Subcutaneous abdominal adipose tissue (tissue), 5 donors: ENCODE results near the gene C20orf144.
"Not testable (repeated sequence)": the region's sequence is repeated elsewhere in the genome, so short reads cannot be mapped to it uniquely, and the experiment has no call there.

Source experiments
- H3K27ac ChIP-seq: one replicate; pipeline ENCODE4 v1.7.0; 2013; ENCODE audit warnings: low read depth, mild to moderate bottlenecking, inconsistent platforms, low read length, moderate library complexity
- H3K27me3 ChIP-seq, 5 donors: one replicate each; pipeline ENCODE4 v1.7.0; 2013; ENCODE audit warnings: low read length in 5 of 5, inconsistent platforms in 1 of 5; ENCODE audit not compliant: control insufficient read depth in 5 of 5, insufficient read depth in 4 of 5
- H3K36me3 ChIP-seq, 5 donors: one replicate each; pipeline ENCODE4 v1.7.0; 2013; ENCODE audit warnings: low read length in 5 of 5; ENCODE audit not compliant: control insufficient read depth in 5 of 5, insufficient read depth in 5 of 5
- H3K4me1 ChIP-seq, 5 donors: one replicate each; pipeline ENCODE4 v1.7.0; 2013; ENCODE audit warnings: low read length in 5 of 5, mild to moderate bottlenecking in 3 of 5, moderate library complexity in 1 of 5; ENCODE audit not compliant: control insufficient read depth in 5 of 5, insufficient read depth in 5 of 5
- H3K4me3 ChIP-seq, 5 donors: one replicate each; pipeline ENCODE4 v1.7.0; 2013; ENCODE audit warnings: low read length in 5 of 5, low read depth in 1 of 5
- H3K9ac ChIP-seq, 5 donors: one replicate each; pipeline ENCODE4 v1.7.0; 2013; ENCODE audit warnings: low read length in 5 of 5, mild to moderate bottlenecking in 4 of 5, moderate library complexity in 3 of 5
- H3K9me3 ChIP-seq, 5 donors: one replicate each; pipeline ENCODE4 v1.7.0; 2013; ENCODE audit warnings: low read length in 5 of 5; ENCODE audit not compliant: control insufficient read depth in 5 of 5
- donor health status: healthy.
- donor health status: healthy.
- donor health status: healthy.
- donor health status: healthy.
- donor health status: healthy.

C20orf144 gene

DNA sequence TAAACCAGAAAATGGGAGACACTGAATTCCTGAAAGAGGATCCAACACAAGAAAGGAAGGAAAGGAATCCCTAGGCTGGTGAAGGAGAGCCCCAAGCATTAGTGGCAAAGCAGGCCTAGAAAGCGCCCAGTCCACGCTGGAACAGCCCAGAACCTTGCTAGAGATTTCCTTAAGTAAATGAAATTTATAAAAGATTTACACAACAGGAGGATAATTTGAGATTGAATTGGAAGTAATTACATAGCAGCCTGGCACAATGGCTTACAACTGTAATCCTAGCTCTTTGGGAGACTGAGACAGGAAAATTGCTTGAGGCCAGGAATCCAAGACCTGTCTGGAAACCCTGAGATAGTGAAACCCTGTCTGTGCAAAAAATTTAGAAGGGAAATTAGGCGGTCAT, 26.8 kb upstream of the C20orf144 start:
- Histone ChIP-seq H3K9ac (no peak overlapping the region), H3K27ac (no peak overlapping the region), H3K9me3 (no peaks in the 10 kb centered on the region), H3K27me3 (no peaks in the 10 kb centered on the region), H3K36me3 (peaks cover 13 to 64% (median 46%) of the 10 kb centered on the region in 5 donors), H3K4me1 (no peaks in the 10 kb centered on the region), H3K4me3 (no peak overlapping the region)

DNA sequence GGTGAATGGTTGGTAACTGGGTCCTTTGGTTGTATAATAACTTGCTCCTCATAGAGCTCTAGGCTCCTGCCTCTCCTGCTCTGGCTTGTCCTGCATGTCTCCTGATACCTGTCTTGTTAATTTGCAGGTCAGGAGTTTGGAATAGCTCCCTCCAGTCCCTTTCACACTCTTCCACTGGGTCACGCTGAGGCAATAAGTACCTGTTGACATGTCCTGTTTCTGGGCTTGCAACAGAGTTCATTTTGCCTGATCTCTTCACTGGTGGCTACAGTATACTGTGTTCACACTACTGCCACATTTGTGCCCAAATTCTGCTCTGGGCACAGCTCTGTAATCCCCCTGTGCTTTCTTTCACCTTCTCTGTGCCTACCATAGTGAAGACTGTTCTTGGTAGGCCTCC, 25.4 kb upstream of the C20orf144 start:
- Histone ChIP-seq H3K27me3 (no peaks in the 10 kb centered on the region), H3K9me3 (no peaks in the 10 kb centered on the region), H3K36me3 (peaks cover 13 to 64% (median 49%) of the 10 kb centered on the region in 5 donors), H3K4me3 (no peak overlapping the region), H3K27ac (no peak overlapping the region), H3K4me1 (no peaks in the 10 kb centered on the region), H3K9ac (no peak overlapping the region)

GRCh38 chr20:33640287-33640686, 21.8 kb upstream of the C20orf144 start:
- Histone ChIP-seq H3K36me3 (peaks cover 16 to 79% (median 69%) of the 10 kb centered on the region in 5 donors), H3K27me3 (no peaks in the 10 kb centered on the region), H3K4me3 (no peak overlapping the region), H3K9me3 (no peaks in the 10 kb centered on the region), H3K4me1 (no peaks in the 10 kb centered on the region), H3K27ac (no peak overlapping the region), H3K9ac (no peak overlapping the region)

- peaks cover 9 to 57% (median 49%) of the 10 kb centered on the region in 5 donors for H3K36me3 ChIP-seq
- no peak overlapping the region for H3K27ac ChIP-seq
- H3K9me3 ChIP-seq = no peaks in the 10 kb centered on the region
- H3K4me3 ChIP-seq = no peak overlapping the region
- no peaks in the 10 kb centered on the region for H3K27me3 ChIP-seq
- peaks cover 2 to 12% (median 9%) of the 10 kb centered on the region in 5 donors for H3K4me1 ChIP-seq
- H3K9ac ChIP-seq = no peak overlapping the region
Observed at GRCh38 chr20:33644313-33645071, 17.6 kb upstream of the C20orf144 start.

GRCh38 chr20:33645072-33645358, 17.1 kb upstream of the C20orf144 start:
- H3K27me3 ChIP-seq = no peaks in the 10 kb centered on the region
- peaks cover 9 to 52% (median 44%) of the 10 kb centered on the region in 5 donors for H3K36me3 ChIP-seq
- H3K27ac ChIP-seq = no peak overlapping the region
- H3K9me3 ChIP-seq = no peaks in the 10 kb centered on the region
- peaks cover 2 to 13% (median 10%) of the 10 kb centered on the region in 5 donors for H3K4me1 ChIP-seq
- no peak overlapping the region for H3K9ac ChIP-seq
- no peak overlapping the region for H3K4me3 ChIP-seq

DNA sequence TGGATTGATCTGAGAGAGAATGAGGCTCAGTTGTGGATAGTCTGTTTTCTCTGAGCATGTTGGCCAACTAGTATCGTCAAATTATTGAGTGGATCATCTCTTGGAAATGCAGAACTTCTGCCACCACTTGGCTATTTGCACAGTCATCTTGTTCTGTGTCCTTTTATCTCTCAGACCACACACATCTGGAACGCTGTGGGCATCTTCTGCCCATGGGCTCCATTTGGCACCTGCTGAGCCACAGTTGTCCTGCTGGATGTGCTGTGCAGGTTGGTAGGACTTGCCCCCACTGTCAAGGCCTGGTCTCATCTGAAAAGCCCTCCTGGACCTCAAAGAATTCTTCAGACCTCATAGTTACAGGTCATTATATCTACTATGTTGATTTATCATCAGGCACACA, 16.7 kb upstream of the C20orf144 start:
- no peak overlapping the region for H3K4me3 ChIP-seq
- no peak overlapping the region for H3K9ac ChIP-seq
- peaks cover 9 to 48% (median 40%) of the 10 kb centered on the region in 5 donors for H3K36me3 ChIP-seq
- H3K9me3 ChIP-seq = no peaks in the 10 kb centered on the region
- H3K27ac ChIP-seq = no peak overlapping the region
- no peaks in the 10 kb centered on the region for H3K27me3 ChIP-seq
- peaks cover 2 to 13% (median 10%) of the 10 kb centered on the region in 5 donors for H3K4me1 ChIP-seq

DNA sequence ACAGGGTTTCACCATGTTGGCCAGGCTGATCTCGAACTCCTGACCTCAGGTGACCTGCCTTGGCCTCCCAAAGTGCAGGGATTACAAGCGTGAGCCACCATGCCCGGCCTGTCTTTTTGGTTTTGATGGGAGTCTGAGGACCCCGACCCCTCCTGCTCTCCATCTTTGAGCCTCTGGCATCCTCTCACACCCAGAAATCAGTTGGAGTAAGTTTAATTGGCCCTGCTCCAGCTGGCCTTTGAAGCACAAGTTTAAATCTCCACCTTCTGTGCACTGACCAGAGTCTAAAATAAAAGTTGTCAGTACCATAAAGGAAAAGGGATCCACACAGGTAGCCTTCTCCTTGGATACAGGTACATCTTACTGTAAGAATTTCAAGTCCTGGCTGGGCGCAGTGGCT, 15.9 kb upstream of the C20orf144 start:
- Histone ChIP-seq H3K9me3 (no peaks in the 10 kb centered on the region), H3K36me3 (peaks cover 6 to 42% (median 33%) of the 10 kb centered on the region in 5 donors), H3K4me1 (peaks cover 2 to 13% (median 10%) of the 10 kb centered on the region in 5 donors), H3K4me3 (no peak overlapping the region), H3K27ac (no peak overlapping the region), H3K9ac (no peak overlapping the region), H3K27me3 (no peaks in the 10 kb centered on the region)

GRCh38 chr20:33646959-33647602, 15.0 kb upstream of the C20orf144 start:
- Histone ChIP-seq H3K9ac (peak overlapping the region in 2 of 5 donors; percentile 7 to 18), H3K4me1 (peaks cover 2 to 14% (median 10%) of the 10 kb centered on the region in 5 donors), H3K36me3 (peaks cover 6 to 35% (median 30%) of the 10 kb centered on the region in 5 donors)
- H3K27ac ChIP-seq, H3K4me3 ChIP-seq, H3K9me3 ChIP-seq, H3K27me3 ChIP-seq: not testable (repeated sequence)

- no peaks in the 10 kb centered on the region for H3K27me3 ChIP-seq
- no peaks in the 10 kb centered on the region for H3K9me3 ChIP-seq
- peaks cover 6 to 29% (median 27%) of the 10 kb centered on the region in 5 donors for H3K36me3 ChIP-seq
- H3K4me3 ChIP-seq = no peak overlapping the region
- no peak overlapping the region for H3K27ac ChIP-seq
- H3K4me1 ChIP-seq = peaks cover 2 to 16% (median 10%) of the 10 kb centered on the region in 5 donors
- peak overlapping the region in 1 of 5 donors; percentile 7 for H3K9ac ChIP-seq
Observed at GRCh38 chr20:33647603-33648395, 14.3 kb upstream of the C20orf144 start.
